NOMO-1 treated with dmso at 0.1 percent for 144 hours (cell line): ENCODE results near the gene TIGIT.

Experiments
- DNase-seq: peaks from one replicate; lab custom pipeline; 2025; ENCODE audit not compliant: unreplicated experiment; lab: John Stamatoyannopoulos, UW

The TIGIT gene

DNA sequence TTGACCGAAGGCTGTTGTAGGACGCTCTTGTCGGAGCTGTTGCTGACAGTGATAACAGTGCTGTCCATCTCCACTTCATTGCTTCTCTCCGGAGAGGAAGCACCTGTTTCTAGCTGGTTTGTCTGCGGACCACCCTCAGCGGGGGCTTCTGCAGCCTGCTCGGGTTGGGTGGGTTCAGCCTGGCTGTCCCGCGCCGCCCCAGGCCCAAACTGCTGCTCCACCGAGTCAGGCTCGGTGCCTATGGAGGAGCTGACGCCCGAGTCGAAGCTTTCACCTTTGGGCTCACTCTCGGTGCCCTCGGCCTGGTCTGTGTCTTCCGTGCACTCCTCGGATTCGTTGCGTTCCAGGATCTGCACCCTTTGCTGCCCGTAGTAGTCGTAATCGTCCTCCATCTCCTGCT is 56.9 kb downstream of the TIGIT start:
- DNase-seq = no peak

GRCh38 chr3:114351123-114351821 is 57.4 kb downstream of the TIGIT start:
- no peak for DNase-seq

GRCh38 chr3:114351822-114352145 is 58.0 kb downstream of the TIGIT start:
- DNase-seq = no peak

DNA sequence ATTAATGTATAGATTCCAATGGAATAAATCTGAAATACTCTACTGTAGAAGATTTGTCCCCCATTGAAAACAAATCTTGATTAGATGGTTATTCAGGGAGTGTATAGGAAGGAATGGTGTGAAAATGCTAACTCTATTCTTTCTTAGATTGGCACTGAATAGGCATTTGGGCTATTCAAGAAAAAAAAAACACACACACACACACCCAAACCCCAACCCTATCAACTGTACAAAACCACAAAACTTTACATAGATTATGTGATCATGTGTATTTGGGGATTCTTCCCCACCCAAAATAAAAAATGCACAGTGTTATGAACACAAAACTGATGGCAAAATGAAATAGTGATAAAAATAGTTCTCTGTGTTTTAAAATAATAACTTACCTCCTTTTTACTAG is 61.8 kb downstream of the TIGIT start:
- no peak for DNase-seq

- no peak for DNase-seq
Measured at GRCh38 chr3:114356066-114356465, 62.2 kb downstream of the TIGIT start.

- no peak for DNase-seq
Measured at GRCh38 chr3:114356525-114356924, 62.7 kb downstream of the TIGIT start.
